ENCODE results near the gene REL. TPM values are rescaled to one million over a fixed set of nuclear protein-coding genes. Genes with fewer than 3 reads are reported as not detected.
A peak's percentile ranks its signal among the peaks of the same experiment; 100 is the strongest.
"Not testable (repeated sequence)": the region's sequence is repeated elsewhere in the genome, so short reads cannot be mapped to it uniquely, and the experiment has no call there.

Gene REL
- total RNA-seq, 1 donor from 2014 or later = 4.4 TPM

- ATAC-seq (ENCODE audit: poor library complexity) = no peak
- intact Hi-C loops (cut with DNase I) = no loop called here
- DNase-seq = no peak
Measured at GRCh38 chr2:60862642-60863041, 18.7 kb upstream of the REL start.

DNA sequence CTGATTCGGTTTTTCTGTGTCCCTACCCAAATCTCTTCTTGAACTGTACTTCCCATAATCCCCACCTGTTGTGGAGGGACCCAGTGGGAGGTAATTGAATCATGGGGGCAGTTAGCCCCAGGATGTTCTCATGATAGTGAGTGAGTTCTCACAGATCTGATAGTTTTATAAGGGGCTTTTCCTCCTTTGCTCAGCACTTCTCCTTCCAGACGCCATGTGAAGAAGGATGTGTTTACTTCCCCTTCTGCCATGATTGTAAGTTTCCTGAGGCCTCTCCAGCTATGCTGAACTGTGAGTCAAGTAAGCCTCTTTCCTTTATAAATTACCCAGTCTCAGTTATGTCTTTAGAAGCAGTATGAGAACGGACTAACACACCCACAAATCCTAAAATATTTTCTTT, 16.0 kb upstream of the REL start:
- intact Hi-C loops (cut with DNase I); ATAC-seq (ENCODE audit: poor library complexity); DNase-seq: not testable (repeated sequence)

GRCh38 chr2:60867007-60867406, 14.4 kb upstream of the REL start:
- intact Hi-C loops (cut with DNase I) = no loop called here
- DNase-seq (no peak), ATAC-seq (ENCODE audit: poor library complexity) (no peak)

GRCh38 chr2:60867848-60868247, 13.5 kb upstream of the REL start:
- intact Hi-C loops (cut with DNase I) = no loop called here
- ATAC-seq (ENCODE audit: poor library complexity) (peak; percentile 79), DNase-seq (no peak)

GRCh38 chr2:60868589-60869273, 12.6 kb upstream of the REL start:
- no peak for DNase-seq
- ATAC-seq (ENCODE audit: poor library complexity) = no peak
- intact Hi-C loops (cut with DNase I) = no loop called here

GRCh38 chr2:60872510-60872928, 8.9 kb upstream of the REL start:
- intact Hi-C loops (cut with DNase I) = no loop called here
- DNase-seq (no peak), ATAC-seq (ENCODE audit: poor library complexity) (no peak)

DNA sequence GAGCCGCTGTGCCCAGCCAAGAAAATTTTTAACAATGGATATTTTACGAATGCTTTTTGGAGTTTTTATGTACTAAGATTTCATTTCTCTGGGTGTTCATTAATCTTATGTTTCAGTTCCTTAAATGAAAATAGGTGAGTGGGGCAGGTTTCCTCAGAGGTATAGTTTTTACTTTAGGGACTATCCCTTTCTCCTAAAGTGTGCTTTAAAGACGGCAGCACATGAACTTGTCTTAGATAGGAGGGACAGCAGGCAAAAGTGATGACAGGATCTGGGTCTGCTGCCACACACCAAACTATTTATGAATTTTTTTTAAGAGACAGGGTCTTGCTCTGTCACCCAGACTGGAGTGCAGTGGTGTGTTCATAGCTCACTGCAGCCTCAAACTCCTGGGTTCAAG, 8.0 kb upstream of the REL start:
- intact Hi-C loops (cut with DNase I) = no loop called here
- ATAC-seq (ENCODE audit: poor library complexity) = no peak

DNA sequence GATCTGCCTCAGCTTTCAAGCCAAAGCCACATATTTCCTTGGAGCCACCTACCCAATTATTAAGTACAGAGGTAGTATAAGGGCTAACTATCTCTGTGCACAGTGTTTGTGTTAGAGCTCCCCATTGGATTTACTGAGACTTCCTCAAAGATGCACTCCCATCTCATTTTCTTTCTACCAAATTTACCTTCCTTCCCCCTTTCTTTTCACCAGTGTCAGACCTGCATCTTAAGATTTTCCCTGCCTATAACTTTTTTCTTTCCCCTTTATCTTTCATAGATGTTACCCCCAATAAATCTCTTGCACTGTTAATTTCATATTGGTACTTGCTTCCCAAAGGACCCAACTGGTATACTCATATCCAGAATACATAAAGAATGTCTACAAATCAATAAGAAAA, 5.9 kb upstream of the REL start:
- DNase-seq (no peak), ATAC-seq (ENCODE audit: poor library complexity) (no peak)
- intact Hi-C loops (cut with DNase I) = no loop called here

More for the DNA sequence above, 8.0 kb upstream of the REL start:
- no peak for DNase-seq

- DNase-seq = no peak
- ATAC-seq (ENCODE audit: poor library complexity) = peak; percentile 10
- intact Hi-C loops (cut with DNase I) = no loop called here
Measured at GRCh38 chr2:60880643-60881046, 729 bp upstream of the REL start.

DNA sequence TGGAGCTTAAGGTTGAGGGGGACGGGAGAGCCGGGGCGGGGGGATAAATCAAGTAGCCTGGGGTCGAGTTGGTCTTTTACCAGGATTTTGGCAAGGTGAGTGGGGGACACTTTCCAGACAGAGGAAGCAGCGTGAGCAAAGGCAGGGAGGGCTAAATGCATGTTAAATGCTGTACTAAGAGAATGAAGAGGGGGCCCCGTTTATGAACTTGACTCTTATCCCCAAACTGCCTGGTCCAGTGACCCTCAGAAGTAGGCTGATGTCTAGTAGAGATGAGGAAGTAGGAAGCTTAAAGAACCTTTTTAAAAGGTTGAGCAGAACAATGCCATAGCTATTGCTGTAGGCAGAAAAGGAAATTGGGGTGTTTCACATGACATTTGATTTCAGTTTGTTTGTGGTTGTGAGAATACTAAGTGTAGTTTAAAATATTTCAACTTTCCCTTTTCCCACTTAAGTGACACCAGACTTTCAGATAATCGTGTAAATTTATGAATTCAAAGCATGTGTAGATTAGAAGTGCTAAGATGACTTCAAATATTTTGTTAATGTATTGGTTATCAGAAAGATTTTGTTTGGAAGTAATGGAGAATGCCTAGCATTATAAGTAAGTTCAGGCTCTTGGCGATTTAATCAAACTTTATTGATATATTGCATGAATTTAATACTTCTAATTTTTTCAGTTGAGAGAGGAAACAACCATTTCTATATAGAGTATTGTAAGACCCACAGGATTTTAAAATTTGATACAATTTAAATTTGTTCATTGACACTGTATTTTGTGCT, 1.8 kb downstream of the REL start:
- DNase-seq (no peak), ATAC-seq (ENCODE audit: poor library complexity) (no peak)
- intact Hi-C loops (cut with DNase I) = no loop called here

GRCh38 chr2:60883896-60884295, 2.5 kb downstream of the REL start:
- intact Hi-C loops (cut with DNase I) = no loop called here
- DNase-seq (no peak), ATAC-seq (ENCODE audit: poor library complexity) (no peak)

- intact Hi-C loops (cut with DNase I) = no loop called here
- DNase-seq = no peak
Measured at GRCh38 chr2:60884800-60885199, 3.4 kb downstream of the REL start.

GRCh38 chr2:60885683-60886082, 4.3 kb downstream of the REL start:
- ATAC-seq (ENCODE audit: poor library complexity) = no peak
- no peak for DNase-seq

More at GRCh38 chr2:60884800-60885199, 3.4 kb downstream of the REL start:
- ATAC-seq (ENCODE audit: poor library complexity) = no peak

GRCh38 chr2:60886991-60887390, 5.6 kb downstream of the REL start:
- no peak for ATAC-seq (ENCODE audit: poor library complexity)
- intact Hi-C loops (cut with DNase I) = no loop called here

More at GRCh38 chr2:60885683-60886082, 4.3 kb downstream of the REL start:
- intact Hi-C loops (cut with DNase I) = no loop called here

DNA sequence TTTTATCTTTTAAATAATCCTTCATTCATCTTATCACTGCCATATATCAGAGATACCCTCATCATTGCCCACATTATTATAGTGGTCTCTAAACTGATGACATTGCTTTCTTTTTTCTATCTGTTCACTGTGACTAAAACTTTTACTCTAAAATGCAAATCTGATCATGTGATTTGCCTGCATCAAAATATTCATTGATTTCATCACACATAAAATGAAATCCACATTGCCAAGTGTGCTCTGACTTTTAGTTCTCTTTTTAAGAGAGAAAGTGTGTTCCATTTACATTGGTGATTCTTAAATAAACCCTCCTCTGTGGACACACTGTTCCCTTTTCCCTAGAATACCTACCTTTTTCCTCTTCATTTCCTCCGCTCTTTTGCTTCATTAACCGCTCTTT, 7.5 kb downstream of the REL start:
- intact Hi-C loops (cut with DNase I) = no loop called here
- ATAC-seq (ENCODE audit: poor library complexity) = no peak
- DNase-seq = no peak

More at GRCh38 chr2:60886991-60887390, 5.6 kb downstream of the REL start:
- no peak for DNase-seq

GRCh38 chr2:60889581-60890392, 8.4 kb downstream of the REL start:
- intact Hi-C loops (cut with DNase I); ATAC-seq (ENCODE audit: poor library complexity); DNase-seq: not testable (repeated sequence)

DNA sequence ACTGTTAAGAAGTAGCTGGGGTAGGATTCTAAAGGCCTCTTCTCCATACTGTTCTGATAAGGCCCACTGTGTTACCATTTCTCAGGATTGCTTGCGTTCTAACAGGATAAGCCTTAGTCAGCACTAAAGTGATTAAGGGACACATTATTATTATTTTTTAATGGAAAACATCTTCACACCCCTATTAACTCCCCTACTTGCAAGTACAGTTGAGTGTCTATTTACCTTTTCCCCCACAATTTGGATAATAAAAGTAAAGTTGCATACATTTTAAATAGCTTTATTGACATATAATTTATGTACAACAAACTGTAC, 9.0 kb downstream of the REL start:
- ATAC-seq (ENCODE audit: poor library complexity) = no peak
- DNase-seq = no peak
- intact Hi-C loops (cut with DNase I) = no loop called here

GRCh38 chr2:60891180-60891579, 9.8 kb downstream of the REL start:
- ATAC-seq (ENCODE audit: poor library complexity) (no peak), DNase-seq (no peak)
- intact Hi-C loops (cut with DNase I) = no loop called here

DNA sequence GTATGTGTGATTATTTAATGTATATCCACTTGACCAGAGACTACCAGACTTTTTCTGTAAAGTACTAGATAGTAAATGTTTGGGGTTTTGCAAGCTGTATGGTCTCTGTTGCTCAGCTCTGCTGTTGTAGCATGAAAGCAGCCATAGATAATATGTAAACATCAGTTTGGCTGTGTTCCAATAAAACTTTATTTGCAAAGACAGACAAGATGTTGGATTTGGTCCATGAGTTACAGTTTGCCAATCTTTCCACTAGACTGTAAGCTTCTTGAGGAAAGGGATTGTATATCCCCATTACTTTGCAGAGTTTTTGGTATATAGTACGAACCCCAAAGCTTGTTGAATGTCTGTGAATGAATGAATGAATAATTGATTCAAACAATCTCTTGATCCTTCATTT, 17.2 kb downstream of the REL start:
- intact Hi-C loops (cut with DNase I) = no loop called here
- no peak for DNase-seq
- ATAC-seq (ENCODE audit: poor library complexity) = no peak
